Loucy (cell line): ENCODE data around the gene APAF1.

Experiments used
- H2AFZ ChIP-seq: fragments of 200-600 bp; sonication (generic); 2 replicates; pipeline ENCODE4 v1.6.0; 2016; ENCODE audit warnings: antibody characterized with exemption, mild to moderate bottlenecking, low read length, moderate library complexity
- H3F3A ChIP-seq: fragments of 200-600 bp; 2 replicates; pipeline ENCODE4 v1.6.0; 2016; ENCODE audit warnings: antibody characterized with exemption, low read depth, mild to moderate bottlenecking
- H3K27me3 ChIP-seq: fragments of 200-600 bp; sonication (generic); 2 replicates; pipeline ENCODE4 v1.6.1; 2014; ENCODE audit warnings: low read length, mild to moderate bottlenecking; ENCODE audit not compliant: insufficient read depth, poor library complexity, severe bottlenecking
- H3K36me3 ChIP-seq: fragments of 200-600 bp; sonication (generic); 2 replicates; pipeline ENCODE4 v1.6.1; 2016; ENCODE audit warnings: low read length; ENCODE audit not compliant: insufficient read depth
- H3K4me1 ChIP-seq: fragments of 200-600 bp; sonication (generic); 2 replicates; pipeline ENCODE4 v1.5.1; 2014; ENCODE audit warnings: low read length, mild to moderate bottlenecking; ENCODE audit not compliant: insufficient read depth, poor library complexity, severe bottlenecking
- H3K4me2 ChIP-seq: fragments of 200-600 bp; sonication (generic); 2 replicates; pipeline ENCODE4 v1.6.0; 2014; ENCODE audit warnings: antibody characterized with exemption, low read length, low read depth, mild to moderate bottlenecking; ENCODE audit not compliant: poor library complexity, severe bottlenecking
- H3K4me3 ChIP-seq: fragments of 200-600 bp; sonication (generic); 2 replicates; pipeline ENCODE4 v1.5.1; 2014; ENCODE audit warnings: low read length, mild to moderate bottlenecking, mixed read lengths; ENCODE audit not compliant: poor library complexity, severe bottlenecking
- H3K79me2 ChIP-seq: fragments of 200-600 bp; sonication (generic); 2 replicates; pipeline ENCODE4 v1.6.1; 2014; ENCODE audit warnings: low read length; ENCODE audit not compliant: insufficient read depth
- H3K9ac ChIP-seq: fragments of 200-600 bp; sonication (generic); 2 replicates; pipeline ENCODE4 v1.6.0; 2014; ENCODE audit warnings: mild to moderate bottlenecking, low read depth, low read length, moderate library complexity; ENCODE audit not compliant: poor library complexity, severe bottlenecking
- H3K9me2 ChIP-seq: fragments of 200-600 bp; sonication (generic); replicated peaks from 2 replicates; pipeline ENCODE4 v1.6.1; 2016; ENCODE audit warnings: low read depth, low read length, mixed read lengths
- H3K9me3 ChIP-seq: fragments of 200-600 bp; sonication (generic); 2 replicates; pipeline ENCODE4 v1.6.1; 2014; ENCODE audit warnings: mild to moderate bottlenecking, antibody characterized with exemption, low read length, low read depth; ENCODE audit not compliant: insufficient read depth
- H4K20me1 ChIP-seq: fragments of 200-600 bp; sonication (generic); 2 replicates; pipeline ENCODE4 v1.6.0; 2014; ENCODE audit warnings: antibody characterized with exemption, low read length, mild to moderate bottlenecking; ENCODE audit not compliant: insufficient read depth, poor library complexity, severe bottlenecking
- EZH2phosphoT487 ChIP-seq: fragments of 200-600 bp; IDR thresholded peaks from 2 replicates; pipeline ENCODE4 v1.6.1; 2018; ENCODE audit warnings: antibody characterized with exemption, mild to moderate bottlenecking, moderate library complexity, borderline replicate concordance
- TF ChIP-seq, protein P1 (sequence below): fragments of 200-600 bp; sonication (generic); conservative IDR thresholded peaks from 2 replicates; pipeline ENCODE4 v1.5.1; 2014; ENCODE audit warnings: mild to moderate bottlenecking, antibody characterized with exemption, low read length

APAF1 gene

DNA sequence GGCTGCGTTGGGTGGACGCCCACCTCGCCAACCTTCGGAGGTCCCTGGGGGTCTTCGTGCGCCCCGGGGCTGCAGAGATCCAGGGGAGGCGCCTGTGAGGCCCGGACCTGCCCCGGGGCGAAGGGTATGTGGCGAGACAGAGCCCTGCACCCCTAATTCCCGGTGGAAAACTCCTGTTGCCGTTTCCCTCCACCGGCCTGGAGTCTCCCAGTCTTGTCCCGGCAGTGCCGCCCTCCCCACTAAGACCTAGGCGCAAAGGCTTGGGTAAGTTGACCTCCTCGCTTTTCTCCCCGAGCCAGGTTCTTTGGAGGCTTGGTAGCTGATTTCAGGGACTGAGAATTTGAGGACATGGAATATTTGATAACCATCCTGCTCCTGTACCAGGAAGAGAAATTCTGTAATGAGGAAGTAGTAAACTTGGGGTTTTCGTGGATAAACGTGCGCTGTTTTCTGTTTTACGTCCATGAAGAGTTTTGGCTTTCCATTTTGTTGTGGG lies 530 bp downstream of the APAF1 start:
- Histone ChIP-seq H3K27me3 (no peaks in the 10 kb centered on the region), H2AFZ (peak overlapping the region; percentile 77), H3K4me3 (peak overlapping the region; percentile 92), H3K9me2 (no peaks in the 10 kb centered on the region), H3K4me2 (peak overlapping the region; percentile 88), H3K4me1 (peaks cover 43% of the 10 kb centered on the region), H3K9ac (peak overlapping the region; percentile 97), H3K79me2 (peaks cover 72% of the 10 kb centered on the region), H3K36me3 (peaks cover 6% of the 10 kb centered on the region; the same call in 1 of the 2 replicates), H3F3A (no peaks in the 10 kb centered on the region), H3K9me3 (no peaks in the 10 kb centered on the region), H4K20me1 (peaks cover 26% of the 10 kb centered on the region)
- TF ChIP-seq, protein P1, sequence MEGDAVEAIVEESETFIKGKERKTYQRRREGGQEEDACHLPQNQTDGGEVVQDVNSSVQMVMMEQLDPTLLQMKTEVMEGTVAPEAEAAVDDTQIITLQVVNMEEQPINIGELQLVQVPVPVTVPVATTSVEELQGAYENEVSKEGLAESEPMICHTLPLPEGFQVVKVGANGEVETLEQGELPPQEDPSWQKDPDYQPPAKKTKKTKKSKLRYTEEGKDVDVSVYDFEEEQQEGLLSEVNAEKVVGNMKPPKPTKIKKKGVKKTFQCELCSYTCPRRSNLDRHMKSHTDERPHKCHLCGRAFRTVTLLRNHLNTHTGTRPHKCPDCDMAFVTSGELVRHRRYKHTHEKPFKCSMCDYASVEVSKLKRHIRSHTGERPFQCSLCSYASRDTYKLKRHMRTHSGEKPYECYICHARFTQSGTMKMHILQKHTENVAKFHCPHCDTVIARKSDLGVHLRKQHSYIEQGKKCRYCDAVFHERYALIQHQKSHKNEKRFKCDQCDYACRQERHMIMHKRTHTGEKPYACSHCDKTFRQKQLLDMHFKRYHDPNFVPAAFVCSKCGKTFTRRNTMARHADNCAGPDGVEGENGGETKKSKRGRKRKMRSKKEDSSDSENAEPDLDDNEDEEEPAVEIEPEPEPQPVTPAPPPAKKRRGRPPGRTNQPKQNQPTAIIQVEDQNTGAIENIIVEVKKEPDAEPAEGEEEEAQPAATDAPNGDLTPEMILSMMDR, result no peak
- no peak for TF ChIP-seq EZH2phosphoT487

GRCh38 chr12:98646294-98647090 lies 1.4 kb downstream of the APAF1 start:
- H2AFZ ChIP-seq, result no peak overlapping the region
- peaks cover 40% of the 10 kb centered on the region for H3K4me1 ChIP-seq
- H3K79me2 ChIP-seq, result peaks cover 63% of the 10 kb centered on the region

GRCh38 chr12:98651328-98651727 lies 6.2 kb downstream of the APAF1 start:
- no peaks in the 10 kb centered on the region for H3F3A ChIP-seq
- peaks cover 8% of the 10 kb centered on the region; the same call in 1 of the 2 replicates for H3K36me3 ChIP-seq
- no peak overlapping the region for H3K4me2 ChIP-seq
- no peaks in the 10 kb centered on the region for H3K9me2 ChIP-seq
- no peak overlapping the region for H3K9ac ChIP-seq
- no peak overlapping the region for H3K4me3 ChIP-seq
- no peak overlapping the region for H2AFZ ChIP-seq
- no peaks in the 10 kb centered on the region for H3K9me3 ChIP-seq
- H3K4me1 ChIP-seq, result peaks cover 20% of the 10 kb centered on the region
- no peaks in the 10 kb centered on the region for H3K27me3 ChIP-seq
- TF ChIP-seq, protein P1, result no peak
- TF ChIP-seq EZH2phosphoT487, result no peak
- H3K79me2 ChIP-seq, result peaks cover 22% of the 10 kb centered on the region
- H4K20me1 ChIP-seq, result peaks cover 3% of the 10 kb centered on the region

More at GRCh38 chr12:98646294-98647090, 1.4 kb downstream of the APAF1 start:
- Histone ChIP-seq H3K27me3 (no peaks in the 10 kb centered on the region), H3K9ac (peak overlapping the region; percentile 97), H3F3A (no peaks in the 10 kb centered on the region), H3K36me3 (peaks cover 8% of the 10 kb centered on the region; the same call in 1 of the 2 replicates), H4K20me1 (peaks cover 21% of the 10 kb centered on the region), H3K4me2 (peak overlapping the region; percentile 88), H3K9me3 (no peaks in the 10 kb centered on the region), H3K9me2 (no peaks in the 10 kb centered on the region), H3K4me3 (peak overlapping the region; percentile 92)
- TF ChIP-seq EZH2phosphoT487, result no peak
- TF ChIP-seq, protein P1, result peak; percentile 36; the same call in 1 of the 2 replicates
